ENCODE results near the gene ANAPC5.

ANAPC5 gene

DNA sequence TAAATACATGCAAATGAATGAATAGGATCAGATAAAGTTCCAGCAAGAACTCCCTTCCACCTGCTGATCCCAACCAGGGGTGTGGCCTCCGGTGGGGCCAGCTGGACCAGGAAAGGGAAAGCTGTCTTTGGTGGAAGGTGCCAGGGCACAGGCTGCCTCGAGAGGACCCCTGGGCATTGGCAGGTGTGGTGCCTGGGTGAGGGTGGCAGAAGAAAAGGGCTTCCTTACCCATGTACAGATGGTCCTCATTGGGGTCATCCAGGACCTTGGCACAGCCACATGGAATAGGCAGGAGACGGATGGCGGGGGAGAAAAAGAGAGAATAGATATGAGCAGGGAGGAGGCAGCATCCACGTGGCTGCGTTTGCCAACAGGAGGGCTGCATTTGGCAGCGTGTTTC lies 92.1 kb downstream of the ANAPC5 start:
- Histone ChIP-seq H3K9me3 (ENCODE audit: insufficient read depth, low read length) (no peaks in the 10 kb centered on the region), H3K9ac (ENCODE audit: insufficient read length, low read depth) (no peak overlapping the region), H3K36me3 (ENCODE audit: insufficient read depth, insufficient read length, low read length) (peaks cover 36% of the 10 kb centered on the region), H3K4me3 (ENCODE audit: insufficient read length, low read depth) (no peak overlapping the region), H3K27me3 (ENCODE audit: insufficient read depth, insufficient read length) (no peaks in the 10 kb centered on the region), H3K4me1 (ENCODE audit: insufficient read depth, insufficient read length) (no peaks in the 10 kb centered on the region)
- TF ChIP-seq ZNF274 (IDR thresholded peaks at IDR 0.05; ENCODE audit: low read depth, low read length) (no peak), SUZ12 (IDR thresholded peaks at IDR 0.05; ENCODE audit: extremely low read depth, insufficient read depth, insufficient read length) (no peak), YY1 (IDR thresholded peaks at IDR 0.05; ENCODE audit: insufficient read depth, insufficient read length) (no peak)
- no peak for DNase-seq (ENCODE audit: low read depth, low spot score)

DNA sequence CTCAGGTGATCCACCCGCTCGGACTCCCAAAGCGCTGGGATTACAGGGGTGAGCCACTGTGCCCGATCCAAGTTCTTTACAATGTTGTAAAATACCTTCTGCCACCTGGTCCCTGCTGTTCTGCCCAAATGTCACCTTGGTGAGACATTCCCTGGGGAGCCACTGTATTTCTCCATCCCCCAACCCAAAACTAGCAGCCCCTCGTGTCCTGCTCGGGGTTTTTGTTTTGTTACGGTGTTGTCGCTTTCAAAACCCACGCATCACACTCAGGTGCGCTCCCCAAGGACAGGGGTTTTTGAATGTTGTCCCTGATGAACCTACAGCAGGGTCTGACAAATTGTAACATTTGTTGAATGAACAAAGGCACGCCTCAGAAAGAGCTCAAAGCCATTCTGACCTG lies 93.1 kb downstream of the ANAPC5 start:
- TF ChIP-seq YY1 (IDR thresholded peaks at IDR 0.05; ENCODE audit: insufficient read depth, insufficient read length) (no peak), ZNF274 (IDR thresholded peaks at IDR 0.05; ENCODE audit: low read depth, low read length) (no peak), SUZ12 (IDR thresholded peaks at IDR 0.05; ENCODE audit: extremely low read depth, insufficient read depth, insufficient read length) (no peak)
- no peaks in the 10 kb centered on the region for H3K27me3 ChIP-seq (ENCODE audit: insufficient read depth, insufficient read length)
- no peak for DNase-seq (ENCODE audit: low read depth, low spot score)
- H3K4me1 ChIP-seq (ENCODE audit: insufficient read depth, insufficient read length): no peaks in the 10 kb centered on the region
- H3K4me3 ChIP-seq (ENCODE audit: insufficient read length, low read depth): no peak overlapping the region
- H3K9ac ChIP-seq (ENCODE audit: insufficient read length, low read depth): no peak overlapping the region
- no peaks in the 10 kb centered on the region for H3K9me3 ChIP-seq (ENCODE audit: insufficient read depth, low read length)
- peaks cover 39% of the 10 kb centered on the region for H3K36me3 ChIP-seq (ENCODE audit: insufficient read depth, insufficient read length, low read length)

Data from NT2/D1 (cell line).